Activated CD4-positive, alpha-beta T cell treated with anti-CD3 and anti-CD28 coated beads, Interleukin-2, amount 50 U/mL, for 4 hours (primary cell): ENCODE results near the gene ACTL6B.

ENCODE experiments used
- DNase-seq, 2 experiments: peaks; one replicate each; pipeline ENCODE4 v3.0.0-alpha.2; 2020

ACTL6B gene

GRCh38 chr7:100626530-100627237 lies 29.6 kb downstream of the ACTL6B start:
- DNase-seq: peak; percentile 87 to 88

- DNase-seq: no peak
These were observed 30.2 kb downstream of the ACTL6B start for GRCh38 chr7:100626055-100626454.

DNA sequence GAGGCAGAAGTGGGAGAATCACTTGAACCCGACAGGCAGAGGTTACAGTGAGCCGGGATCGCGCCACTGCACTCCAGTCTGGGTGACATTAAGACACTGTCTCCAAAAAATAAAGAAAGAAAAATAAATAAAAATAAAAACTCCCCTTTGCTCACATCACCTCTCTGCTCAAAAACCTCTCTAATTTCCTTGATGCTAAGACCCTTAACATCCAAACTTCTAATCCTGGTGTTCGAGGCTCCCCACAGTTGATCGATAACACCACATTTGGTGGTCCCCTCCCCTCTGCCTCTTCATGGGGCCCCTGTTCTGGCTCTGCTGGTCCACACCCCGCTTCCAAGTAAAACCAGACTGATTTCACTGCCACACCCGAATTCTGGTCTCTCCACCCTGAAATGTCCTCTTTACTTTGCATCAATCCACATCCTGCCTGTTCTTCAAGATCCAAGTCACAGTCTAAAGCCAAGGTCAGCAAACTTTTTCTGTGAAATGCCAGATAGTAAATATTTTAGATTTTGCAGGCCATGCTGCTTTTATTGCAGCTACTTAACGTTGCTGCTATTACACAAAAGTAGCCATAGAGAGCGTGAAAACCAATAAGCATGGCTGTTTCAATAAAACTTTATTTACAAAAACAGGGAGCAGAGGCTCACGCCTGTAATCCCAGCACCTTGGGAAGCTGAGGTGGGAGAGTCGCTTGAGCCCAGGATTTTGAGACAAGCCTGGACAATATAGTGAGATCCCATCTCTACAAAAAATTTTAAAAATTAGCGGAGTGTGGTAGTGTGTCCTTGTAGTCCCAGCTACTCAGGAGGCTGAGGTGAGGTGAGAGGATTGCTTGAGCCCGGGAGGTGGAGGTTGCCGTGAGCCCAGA lies 32.1 kb downstream of the ACTL6B start:
- DNase-seq: no peak

- no peak for DNase-seq
These were observed 34.7 kb downstream of the ACTL6B start for GRCh38 chr7:100621554-100621953.

DNA sequence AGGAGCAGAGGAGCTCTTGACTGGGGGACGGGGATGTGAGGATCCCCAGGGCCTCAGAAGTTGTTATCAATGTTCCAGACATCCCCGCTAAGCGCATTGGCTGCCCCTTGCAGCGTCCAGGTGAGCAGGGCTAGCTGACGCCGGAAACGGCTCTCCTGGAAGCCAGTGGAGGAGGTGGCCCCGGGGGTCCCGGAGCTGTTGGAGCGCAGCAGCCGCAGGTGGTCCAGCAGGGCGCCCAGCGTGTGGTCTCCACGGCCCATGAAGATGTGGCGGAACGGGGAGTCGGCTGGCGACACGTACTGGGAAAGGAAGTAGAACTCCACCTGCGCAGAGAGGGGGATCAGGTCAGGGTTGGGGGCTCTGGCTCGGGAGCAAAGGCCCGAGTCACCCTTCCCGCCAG lies 35.4 kb downstream of the ACTL6B start:
- no peak for DNase-seq

- no peak for DNase-seq
These were observed 36.0 kb downstream of the ACTL6B start for GRCh38 chr7:100620239-100620638.

DNA sequence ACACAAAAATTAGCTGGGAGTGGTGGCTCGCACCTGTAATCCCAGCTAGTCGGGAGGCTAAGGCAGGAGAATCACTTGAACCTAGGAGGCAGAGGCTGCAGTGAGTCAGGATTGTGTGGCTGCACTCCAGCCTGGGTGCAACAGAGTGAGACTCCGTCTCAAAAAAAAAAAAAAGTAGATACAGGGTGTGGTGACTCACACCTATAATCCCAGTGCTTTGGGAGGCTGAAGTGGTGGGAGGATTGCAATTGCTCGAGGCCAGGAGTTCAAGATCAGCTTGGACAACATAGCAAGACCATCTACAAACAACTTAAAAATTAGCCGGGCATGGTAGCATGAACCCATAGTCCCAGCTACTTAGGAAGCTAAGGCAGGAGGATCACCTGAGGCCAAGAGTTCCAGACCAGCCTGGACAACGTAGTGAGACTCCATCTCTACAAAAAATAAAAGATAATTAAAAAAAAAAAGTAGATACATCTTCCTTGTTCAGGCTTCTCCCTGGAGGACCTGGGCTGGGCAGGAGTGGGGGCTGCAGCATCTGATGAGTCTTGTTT lies 41.9 kb downstream of the ACTL6B start:
- no peak for DNase-seq

GRCh38 chr7:100613412-100614175 lies 42.7 kb downstream of the ACTL6B start:
- DNase-seq: no peak

- DNase-seq: no peak
These were observed 43.4 kb downstream of the ACTL6B start for GRCh38 chr7:100612730-100613390.

DNA sequence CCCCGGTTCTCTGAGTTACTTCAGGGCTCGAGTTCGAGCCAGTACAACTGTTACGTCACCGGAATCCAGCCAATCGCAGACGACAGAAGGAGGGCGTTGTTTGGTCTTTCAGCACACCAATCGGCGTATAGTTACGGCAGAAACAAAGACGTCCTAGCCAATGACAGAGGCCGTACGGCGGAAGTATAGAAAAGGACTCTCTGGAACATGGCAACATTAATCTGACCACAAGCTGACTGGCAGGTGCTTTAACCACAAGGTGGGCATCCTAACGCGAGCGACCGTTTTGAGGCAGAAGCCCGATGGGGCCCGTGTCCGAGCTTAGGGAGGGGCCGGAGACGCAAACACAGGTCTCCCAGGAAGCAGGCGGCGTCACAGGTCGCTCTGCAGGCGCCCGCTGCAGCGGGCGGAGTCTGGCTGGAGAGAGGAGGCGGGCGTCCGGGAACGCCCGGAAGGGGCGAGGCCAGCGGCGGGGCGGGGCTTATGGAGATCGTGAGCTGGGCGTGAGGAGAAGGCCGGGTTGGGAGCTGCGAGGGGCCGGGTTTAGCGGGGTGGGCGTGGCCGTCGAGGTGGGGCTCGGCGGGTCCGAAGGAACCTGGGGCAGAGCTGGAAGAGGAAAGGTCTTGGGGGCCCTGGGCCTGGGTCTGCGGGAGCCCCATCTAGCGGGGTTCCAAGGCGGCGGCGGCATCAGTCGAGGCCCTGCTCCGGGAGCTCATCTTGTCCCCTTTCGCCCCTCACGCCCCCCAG lies 44.1 kb downstream of the ACTL6B start, which contains the start of gene MOSPD3:
TSS of gene MOSPD3 (plus strand) at position 558 of the 747 bp plus-strand sequence. CDS start 252 bp downstream, outside the sequence.
- DNase-seq: peak; percentile 96 to 97

DNA sequence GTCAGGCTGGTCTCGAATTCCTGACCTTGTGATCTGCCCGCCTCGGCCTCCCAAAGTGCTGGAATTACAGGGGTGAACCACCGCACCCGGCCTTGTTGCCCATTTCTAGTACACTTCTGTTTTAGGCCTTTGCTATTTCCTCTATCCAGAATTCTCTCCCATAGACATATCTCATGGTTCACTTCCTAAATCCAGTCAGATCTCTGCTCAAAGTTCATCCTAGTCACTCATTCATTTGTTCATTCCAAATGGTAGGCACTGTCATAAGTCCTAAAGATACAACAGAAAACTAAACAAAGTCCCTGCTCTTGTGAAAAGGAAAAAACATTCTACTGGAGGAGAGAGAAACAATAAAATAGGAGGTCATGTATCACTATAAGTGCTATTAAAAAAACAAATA lies 46.3 kb downstream of the ACTL6B start:
- no peak for DNase-seq

GRCh38 chr7:100607111-100607510 lies 49.1 kb downstream of the ACTL6B start:
- DNase-seq: no peak

- no peak for DNase-seq
These were observed 49.9 kb downstream of the ACTL6B start for GRCh38 chr7:100606313-100606712.

GRCh38 chr7:100604976-100605911 lies 51.0 kb downstream of the ACTL6B start:
- DNase-seq: no peak

GRCh38 chr7:100604028-100604975 lies 51.9 kb downstream of the ACTL6B start:
- peak; percentile 51 to 53 for DNase-seq

- DNase-seq: no peak
These were observed 52.6 kb downstream of the ACTL6B start for GRCh38 chr7:100603726-100604027.

DNA sequence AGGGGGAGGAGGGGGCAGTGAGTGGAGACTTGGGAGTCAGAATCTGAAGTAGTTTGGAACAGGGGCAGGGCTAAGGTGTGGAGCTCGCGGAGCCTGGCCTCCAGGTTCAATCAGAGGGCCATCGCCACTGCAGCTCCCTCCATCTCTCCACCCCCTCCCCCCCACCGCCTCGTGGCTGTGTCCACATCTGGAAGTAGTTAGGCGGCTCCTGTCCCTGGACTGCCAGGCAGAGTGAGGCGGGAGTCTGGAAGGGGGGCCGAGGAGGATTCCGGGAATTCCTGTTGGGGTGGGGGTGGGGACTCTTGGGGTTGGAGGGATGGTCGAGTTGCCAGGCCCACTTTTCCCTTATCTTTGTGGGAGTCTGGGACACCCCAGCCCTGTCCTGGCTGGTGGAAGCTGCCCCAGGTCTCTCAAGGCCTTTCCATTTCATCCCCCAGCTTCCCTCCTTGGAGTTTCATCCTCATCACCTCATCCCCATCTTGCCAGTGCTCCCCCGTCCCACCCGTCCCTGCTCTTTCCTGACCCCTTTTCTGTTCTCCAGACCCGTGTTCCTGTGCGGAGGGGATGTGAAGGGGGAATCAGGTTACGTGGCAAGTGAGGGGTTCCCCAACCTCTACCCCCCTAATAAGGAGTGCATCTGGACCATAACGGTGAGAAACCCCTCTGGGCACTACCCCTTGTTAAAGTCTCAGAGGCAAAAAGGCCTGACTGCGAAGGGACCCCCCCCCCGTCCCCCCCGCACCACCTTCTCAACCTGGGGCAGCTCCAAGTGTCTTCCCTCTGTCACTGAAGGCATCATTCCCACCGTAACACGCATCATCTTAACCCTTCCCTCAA lies 53.1 kb downstream of the ACTL6B start:
- DNase-seq: no peak

- no peak for DNase-seq
These were observed 55.6 kb downstream of the ACTL6B start for GRCh38 chr7:100600730-100601038.
